Measurements from ENCODE around the gene RARRES2.

The RARRES2 gene

DNA sequence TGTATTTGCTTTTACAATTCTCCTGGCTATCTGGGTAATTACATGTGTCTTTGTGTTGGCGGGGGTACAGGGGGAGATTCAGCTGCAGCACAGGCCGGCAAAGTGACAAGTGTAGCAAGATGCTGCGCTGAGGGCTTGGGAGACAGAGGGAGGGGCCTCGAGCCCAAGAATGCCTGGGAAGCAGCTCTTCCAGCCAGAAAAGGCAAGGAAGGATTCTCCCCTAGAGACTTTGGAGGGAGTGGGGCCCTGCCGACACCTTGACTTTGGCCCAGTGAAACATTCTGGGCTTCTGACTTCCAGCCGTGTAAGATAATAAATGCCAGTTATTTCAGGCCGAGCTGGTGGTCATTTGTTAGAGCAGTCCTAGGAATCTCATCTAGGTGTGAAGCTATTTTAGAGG, 20.0 kb upstream of the RARRES2 start:
- DNase-seq = no peak

DNA sequence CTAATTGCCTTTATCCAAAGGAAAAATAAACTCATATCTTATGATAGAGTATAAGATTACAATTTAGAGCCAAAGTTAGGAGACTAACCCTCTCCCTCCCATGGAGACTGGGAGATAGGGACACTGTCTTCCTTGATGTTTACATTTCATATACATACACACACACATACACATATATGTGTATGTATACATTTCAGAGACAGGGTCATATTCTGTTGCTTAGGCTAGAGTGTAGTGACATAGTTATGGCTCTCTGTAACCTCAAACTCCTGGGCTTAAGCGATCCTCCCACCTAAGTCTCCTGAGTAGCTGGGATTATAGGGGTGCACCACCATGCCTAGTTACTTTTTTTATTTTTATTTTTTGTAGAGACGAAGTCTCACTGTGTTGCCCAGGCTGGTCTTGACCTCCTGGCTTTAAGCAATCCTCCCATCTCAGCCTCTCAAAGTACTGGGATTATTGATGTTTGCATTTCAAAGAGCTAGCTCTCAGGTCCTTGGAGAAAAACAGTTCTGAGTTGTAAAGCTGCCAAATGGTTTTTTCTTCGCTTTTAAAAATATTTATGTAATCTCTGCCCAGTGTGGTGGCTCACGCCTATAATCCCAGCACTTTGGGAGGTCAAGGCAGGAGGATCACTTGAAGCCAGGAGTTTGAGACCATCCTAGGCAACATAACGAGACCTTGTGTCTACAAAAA, 19.1 kb upstream of the RARRES2 start:
- no peak for DNase-seq

DNA sequence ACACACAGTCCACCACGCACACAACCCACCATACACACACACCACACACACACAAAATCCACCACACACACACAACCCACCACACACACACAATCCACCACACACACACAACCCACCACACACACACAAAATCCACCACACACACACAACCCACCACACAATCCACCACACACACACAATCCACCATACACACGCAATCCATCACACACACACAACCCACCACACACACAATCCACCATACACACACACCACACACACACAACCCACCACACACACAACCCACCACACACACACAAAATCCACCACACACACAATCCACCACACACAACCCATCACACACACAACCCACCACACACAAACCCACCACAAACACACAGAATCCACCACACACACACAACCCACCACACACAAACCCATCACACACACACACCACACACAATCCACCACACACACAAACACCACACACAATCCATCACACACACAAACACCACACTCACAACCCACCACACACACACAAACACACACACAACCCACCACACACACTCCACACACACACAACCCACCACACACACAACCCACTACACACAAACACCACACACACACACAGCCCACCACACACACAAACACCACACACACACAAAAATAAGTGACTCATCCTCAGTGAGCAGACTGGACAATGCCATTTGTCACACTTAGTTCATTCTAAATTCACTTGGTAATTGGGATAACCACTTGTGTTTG, 18.4 kb upstream of the RARRES2 start:
- no peak for DNase-seq

GRCh38 chr7:150358988-150359621, 17.7 kb upstream of the RARRES2 start:
- DNase-seq = no peak

DNA sequence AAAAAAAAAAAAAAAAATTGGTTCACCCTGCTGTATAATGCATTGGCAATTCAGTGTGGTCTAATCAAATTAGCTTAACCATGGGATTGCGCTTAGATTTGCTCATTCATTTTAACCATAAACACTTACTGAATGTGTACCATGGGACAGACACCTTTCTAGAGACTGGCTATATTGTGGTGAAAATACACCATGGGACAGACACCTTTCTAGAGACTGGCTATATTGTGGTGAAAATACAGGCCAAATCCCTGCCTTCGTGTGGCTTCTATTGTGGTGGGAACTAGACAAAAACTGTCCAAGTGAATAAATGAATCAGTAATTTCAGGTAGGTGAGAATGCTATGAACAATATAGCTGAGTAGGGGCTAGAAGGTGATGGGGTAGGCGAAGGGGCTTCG, 17.0 kb upstream of the RARRES2 start:
- no peak for DNase-seq

- no peak for DNase-seq
These were observed 16.5 kb upstream of the RARRES2 start for GRCh38 chr7:150357771-150358427.

DNA sequence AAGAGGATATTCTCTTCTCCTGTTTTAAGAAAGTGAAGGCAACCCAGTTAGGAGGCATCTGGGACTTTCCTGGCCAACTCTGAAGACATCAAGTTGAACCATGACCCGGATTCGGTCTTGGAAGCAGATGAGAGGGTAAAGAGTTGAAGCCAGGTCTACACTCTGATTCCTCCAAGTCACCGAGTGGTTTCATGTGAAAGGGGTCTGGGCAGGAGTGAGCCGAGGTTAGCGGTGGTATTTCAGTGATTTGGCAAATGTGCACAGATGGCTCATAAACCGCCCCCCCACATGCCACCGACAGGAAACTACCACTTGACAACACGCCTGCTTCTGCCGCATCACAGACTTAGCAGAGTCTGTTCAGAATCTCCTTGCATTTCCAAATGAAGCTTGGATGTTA, 15.8 kb upstream of the RARRES2 start:
- DNase-seq = peak; percentile 78

- DNase-seq = peak; percentile 21
These were observed 15.0 kb upstream of the RARRES2 start for GRCh38 chr7:150356265-150356897.

DNA sequence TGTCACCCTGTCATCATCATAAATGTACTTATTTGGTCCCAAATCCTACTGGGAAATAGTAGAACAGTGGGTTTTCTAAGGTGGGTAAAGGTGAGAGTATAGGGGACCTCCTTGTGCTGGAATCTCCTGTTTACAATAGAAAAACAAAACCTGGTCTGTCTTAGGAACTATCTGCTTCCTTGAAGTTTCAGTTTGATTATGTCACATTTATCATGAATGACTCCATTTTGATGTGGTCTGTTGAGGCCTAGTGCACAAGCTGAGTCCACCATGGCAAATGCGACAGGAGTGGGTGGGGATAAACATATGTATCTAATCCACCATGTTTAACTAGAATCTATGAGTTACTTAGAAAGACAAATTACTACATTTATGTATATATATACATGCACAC, 14.2 kb upstream of the RARRES2 start:
- no peak for DNase-seq

GRCh38 chr7:150351587-150352194, 10.3 kb upstream of the RARRES2 start:
- DNase-seq = no peak

DNA sequence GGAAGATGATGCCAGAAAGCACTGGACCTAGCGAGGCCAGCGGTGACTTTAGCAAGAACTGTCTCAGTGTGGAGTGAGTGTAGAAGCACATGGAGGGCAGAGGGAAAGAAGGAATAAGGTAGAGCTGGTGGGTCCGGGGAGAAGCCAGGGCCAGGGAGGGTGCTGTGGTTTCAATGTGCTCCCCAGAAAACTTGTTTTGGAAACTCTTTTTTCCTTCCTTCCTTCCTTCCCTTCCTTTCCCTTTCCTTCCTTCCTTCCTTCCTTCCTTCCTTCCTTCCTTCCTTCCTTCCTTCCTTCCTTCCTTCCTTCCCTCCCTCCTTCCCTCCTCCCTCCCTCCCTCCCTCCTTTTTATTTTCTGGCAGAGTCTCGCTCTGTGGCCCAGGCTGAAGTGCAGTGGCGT, 5.5 kb upstream of the RARRES2 start:
- no peak for DNase-seq

GRCh38 chr7:150345012-150345411, 3.6 kb upstream of the RARRES2 start:
- DNase-seq = no peak

DNA sequence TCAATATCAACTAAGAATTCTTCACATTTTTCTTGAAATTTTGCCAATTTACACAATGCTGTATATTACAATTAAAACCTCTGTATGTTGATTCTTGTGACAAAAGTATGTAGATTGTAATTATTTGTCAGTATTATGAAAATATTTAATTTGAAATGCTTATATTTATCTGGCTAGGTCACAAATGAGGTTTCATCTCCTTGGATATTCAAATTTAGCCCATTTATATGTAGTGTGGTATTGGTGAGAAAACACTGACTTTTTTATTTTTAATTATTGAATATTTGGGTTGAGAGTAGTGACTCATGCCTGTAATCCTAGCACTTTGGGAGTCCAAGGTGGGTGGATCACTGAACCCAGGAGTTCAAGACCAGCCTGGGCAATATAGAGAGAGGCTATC, 2.9 kb upstream of the RARRES2 start:
- no peak for DNase-seq

DNA sequence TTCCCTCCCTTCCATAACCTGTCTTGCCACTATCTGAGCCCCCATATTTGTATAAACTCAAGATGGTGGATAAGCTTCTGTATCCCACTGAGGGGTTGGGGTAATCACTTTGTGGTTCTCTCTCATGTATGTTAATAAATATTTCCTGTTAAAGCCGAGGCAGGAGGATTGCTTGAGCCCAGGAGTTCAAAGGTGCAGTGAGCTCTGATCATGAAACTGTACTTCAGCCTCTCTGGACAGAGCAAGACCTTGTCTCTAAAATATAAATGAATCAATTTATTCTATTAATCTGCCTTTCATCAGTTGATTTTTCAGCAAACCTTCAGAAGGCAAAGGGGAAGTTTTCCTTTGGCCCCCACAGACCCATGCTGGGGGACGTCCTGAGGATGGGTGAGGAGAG, 1.8 kb upstream of the RARRES2 start:
- no peak for DNase-seq

DNA sequence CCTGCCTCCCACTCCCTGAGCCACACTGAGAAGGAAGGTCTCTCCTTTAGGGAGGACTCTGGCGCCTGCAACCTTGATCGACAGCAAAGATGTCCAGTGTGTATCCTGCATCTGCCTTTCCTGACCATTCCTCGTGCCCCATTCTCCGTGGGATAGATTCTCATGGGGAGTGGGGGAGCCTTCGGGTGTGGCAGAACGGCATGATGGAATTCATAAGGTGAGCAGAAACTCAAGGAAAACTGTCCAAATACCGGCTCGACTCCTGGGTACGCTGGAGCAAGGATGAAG, 636 bp upstream of the RARRES2 start:
- DNase-seq = no peak

GRCh38 chr7:150340875-150341262, 560 bp downstream of the RARRES2 start:
- no peak for DNase-seq

DNA sequence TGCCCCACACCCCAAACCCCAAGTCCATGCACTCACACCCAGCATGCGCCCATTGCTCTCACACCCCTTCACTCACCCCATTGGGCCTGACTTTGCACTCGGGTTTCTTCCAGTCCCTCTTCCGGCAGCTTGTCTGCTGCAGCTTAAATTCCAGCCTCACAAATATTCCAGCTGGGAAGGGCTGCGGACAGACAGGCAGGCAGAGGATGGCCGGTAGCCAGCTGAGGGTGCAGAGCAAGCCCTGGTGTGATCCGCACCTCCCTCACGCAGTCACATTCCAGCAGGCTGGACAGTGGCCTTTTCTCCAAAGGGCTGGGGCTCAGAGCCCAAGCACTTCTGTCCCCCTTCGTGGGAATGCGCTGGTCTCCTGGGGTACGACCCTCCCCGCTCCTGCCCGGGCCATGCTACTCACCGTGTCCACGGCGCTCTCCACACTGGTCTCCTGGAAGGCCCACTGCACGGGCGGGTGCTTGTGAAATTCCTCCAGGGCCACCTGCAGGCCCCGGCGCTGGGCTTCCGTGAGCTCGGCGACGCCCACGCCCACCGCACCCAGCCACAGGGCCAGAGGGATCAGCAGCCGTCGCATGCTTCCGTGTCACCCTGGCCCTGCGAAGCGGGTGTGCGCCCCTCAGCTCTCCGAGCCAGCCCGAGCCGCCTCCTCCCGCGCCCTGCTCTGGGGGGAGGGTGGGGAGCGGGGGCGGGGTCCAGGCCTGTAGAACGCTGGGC, 1.2 kb downstream of the RARRES2 start:
- no peak for DNase-seq

GRCh38 chr7:150339409-150339809, 2.0 kb downstream of the RARRES2 start:
- DNase-seq = no peak

DNA sequence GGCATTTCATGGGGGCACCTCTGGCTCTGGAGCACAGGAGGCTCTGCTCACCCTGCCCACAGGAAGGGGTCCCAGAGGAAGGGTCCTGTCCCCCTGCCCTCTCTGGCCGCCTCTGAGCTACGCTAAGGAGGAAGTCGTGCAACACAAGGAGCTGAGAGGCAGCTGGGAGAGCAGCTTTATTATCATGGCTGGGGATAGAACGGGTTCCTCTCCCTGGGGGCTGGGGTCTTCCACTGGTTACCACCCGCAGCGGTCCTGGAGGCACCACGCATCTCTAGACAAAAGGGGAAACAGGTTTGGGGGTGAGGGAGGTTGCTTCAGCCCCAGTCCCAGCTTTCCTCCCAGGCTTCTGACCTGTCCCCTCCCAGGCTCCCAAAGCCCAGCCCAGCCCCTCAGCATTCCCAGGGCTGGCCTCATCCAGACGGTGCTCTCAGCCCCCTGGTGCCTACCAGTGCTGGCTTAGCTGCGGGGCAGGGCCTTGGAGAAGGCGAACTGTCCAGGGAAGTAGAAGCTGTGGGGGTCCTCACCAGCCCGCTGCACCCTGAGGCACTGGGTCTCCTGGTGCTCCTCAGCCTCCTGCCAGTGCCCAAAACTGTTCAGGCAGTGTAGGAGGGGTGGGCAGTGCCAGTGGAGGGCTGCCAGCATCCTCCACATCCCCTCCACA, 3.1 kb downstream of the RARRES2 start:
- DNase-seq = no peak

GRCh38 chr7:150337659-150338081, 3.8 kb downstream of the RARRES2 start:
- no peak for DNase-seq

DNA sequence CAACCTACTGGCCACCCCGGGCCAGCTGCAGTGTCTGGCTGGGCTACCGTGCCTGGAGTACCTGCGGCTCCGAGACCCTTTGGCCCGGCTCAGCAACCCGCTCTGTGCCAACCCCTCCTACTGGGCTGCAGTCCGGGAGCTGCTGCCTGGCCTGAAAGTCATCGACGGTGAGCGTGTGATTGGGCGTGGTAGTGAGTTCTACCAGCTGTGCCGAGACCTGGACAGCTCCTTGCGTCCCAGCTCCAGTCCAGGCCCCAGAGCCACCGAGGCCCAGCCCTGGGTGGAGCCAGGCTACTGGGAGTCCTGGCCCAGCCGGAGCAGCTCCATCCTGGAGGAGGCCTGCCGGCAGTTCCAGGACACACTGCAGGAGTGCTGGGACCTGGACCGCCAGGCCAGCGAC, 4.2 kb downstream of the RARRES2 start:
- DNase-seq = no peak

GRCh38 chr7:150336746-150337145, 4.7 kb downstream of the RARRES2 start:
- no peak for DNase-seq

All from activated gamma-delta T cell treated with Interleukin-2 at 50 U/mL for 16 hours (primary cell).